HG02970 (cell line): ENCODE data around the gene SIPA1.

Experiments
- ATAC-seq: cut with Tn5 transposase; IDR thresholded peaks from one replicate; pipeline ENCODE4 v1.9.1; 2021; ENCODE audit warnings: mild to moderate bottlenecking, moderate library complexity, moderate number of reproducible peaks; ENCODE audit not compliant: unreplicated experiment, low FRiP score

The SIPA1 gene

DNA sequence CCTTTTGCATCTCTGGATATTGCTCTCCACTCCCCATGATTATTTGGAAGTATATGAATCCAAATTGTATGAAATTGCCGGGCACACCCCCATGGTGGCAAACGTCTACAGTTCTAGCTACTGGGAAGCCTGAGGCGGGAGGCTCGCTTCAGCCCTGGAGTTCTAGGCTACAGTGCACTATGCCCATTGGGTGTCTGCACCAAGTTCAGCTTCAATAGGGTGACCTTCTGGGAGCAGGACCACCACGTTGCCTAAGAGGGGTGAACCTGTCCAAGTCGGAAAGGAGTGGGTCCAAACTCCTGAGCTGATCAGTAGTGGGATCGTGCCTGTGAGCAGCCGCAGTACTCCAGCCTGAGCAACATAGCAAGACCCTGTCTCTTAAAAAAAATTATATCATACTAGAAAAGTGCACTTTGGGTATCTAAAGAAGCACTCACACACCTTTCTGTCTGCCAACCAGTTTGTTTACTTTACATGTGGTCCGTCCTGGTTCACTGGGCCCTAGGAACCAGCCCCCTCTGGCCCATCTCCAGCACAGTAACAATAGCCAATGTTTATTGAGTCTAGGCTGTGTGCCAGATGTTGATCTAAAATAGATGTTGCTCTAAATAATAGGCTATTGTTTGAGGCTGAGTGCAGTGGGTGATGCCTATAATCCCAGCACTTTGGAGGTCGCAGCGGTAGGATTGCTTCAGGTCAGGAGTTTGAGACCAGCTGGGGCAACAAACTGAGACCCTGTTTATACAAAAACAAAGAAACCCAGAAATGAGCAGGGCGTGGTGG, 57.7 kb downstream of the SIPA1 start:
- no peak for ATAC-seq

DNA sequence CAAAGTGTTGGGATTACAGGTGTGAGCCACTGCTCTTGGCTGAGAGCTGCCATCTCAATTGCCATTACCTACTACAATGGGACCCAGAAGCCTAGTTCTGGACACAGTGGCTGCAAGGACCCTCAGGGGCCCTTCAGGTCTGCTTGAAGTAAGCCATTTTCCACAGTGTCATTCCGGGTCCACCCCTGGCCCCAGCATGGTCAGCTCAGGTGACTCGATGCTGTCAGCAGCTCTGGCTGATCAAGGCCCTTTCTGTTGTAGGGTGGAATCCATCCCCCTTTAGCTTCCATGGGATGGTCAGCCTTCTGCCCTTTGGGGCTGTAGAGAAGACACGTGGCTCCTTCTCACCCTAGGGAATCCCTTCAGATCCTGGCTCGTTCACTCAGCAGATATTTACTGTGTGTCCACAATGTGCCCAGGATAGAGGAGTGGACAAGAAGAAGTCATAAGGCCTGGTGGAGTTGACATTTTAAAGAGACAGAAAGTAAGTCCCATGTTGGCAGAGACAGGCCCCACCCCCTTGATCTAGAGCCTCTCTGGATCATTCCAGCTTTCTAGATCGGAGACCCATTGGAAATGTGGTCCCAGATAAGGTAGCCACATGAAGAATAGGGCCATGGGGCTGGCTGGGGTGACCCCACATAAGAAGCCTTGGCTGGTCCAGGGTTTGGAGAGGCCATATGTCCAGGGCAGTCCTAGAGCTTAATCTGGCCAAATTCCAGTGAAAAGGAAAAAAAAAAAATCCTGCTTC, 59.1 kb downstream of the SIPA1 start:
- no peak for ATAC-seq

DNA sequence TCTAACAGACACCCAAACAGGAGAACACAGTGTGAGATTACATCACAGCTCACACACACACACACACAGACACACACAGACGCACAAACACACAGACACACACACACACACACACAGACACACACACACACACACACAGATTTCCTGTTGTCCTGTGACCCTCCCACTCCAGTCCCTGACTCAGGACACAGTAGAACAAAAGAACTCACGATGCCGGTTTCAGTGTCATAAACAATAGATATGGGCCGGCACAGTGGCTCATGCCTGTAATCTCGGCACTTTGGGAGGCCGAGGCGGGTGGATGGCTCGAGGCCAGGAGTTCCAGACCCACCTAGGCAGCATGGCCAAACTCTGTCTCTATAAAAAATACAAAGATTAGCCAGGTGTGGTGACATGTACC, 60.3 kb downstream of the SIPA1 start:
- ATAC-seq = no peak

DNA sequence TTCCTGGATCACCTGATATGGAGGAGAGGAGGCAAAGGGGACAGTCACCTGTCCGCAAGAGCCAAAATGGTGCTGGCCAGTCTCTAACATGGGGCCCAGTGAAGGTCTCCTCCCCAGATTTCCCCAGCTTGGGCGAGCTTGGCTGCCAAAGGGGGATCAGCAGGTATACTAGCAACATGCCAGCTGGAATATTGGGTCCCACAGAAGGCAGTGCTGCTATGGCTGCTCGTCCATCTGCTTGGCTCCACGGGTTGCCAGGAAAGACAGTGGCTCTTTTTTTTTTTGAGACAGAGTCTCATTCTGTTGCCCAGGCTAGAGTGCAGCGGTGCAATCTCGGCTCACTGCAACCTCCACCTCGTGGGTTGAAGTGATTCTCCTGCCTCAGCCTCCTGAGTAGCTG, 61.4 kb downstream of the SIPA1 start:
- ATAC-seq = no peak

DNA sequence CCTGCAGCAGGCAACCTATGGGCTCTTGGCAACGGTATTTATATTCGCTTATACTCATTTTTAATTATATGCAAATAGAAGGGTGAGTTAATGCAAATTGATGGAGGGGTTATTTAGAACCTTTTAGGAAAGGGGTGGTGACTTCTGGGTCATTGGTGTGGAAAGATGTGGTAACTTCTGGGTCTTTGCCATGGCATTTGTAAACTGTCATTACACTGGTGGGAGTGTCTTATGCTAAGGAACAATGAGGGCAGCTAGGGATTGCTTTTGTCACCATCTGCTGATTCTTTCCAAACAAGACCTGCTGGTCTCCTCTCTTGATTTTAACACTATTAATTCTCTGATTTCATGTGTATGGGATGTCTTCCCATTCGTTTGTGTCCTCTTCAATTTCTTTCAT, 62.5 kb downstream of the SIPA1 start:
- ATAC-seq = no peak
